ENCODE measurements around the gene LRRFIP1.
A peak's percentile ranks its signal among the peaks of the same experiment; 100 is the strongest.

LRRFIP1 gene

DNA sequence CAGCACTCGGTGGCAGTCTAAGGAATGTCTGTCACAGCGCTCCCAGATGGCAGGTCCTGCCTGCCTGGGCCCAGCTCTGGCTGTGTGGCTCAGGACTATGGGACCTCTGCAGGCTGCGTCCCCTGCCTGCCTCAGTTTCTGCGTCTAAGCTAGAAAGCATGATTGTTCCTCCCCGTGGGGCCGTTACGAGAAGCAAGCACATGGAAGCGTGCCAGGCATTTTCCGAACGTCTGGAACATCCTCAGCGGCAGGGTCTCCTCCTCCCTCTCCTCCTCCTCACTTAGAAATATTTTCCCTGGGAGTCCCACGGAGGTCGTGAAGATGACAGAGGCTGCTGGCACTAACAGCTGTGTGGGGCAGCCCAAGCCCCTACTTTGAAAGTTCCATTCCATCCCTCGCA lies 43.3 kb downstream of the LRRFIP1 start:
- Mint-ChIP-seq H3K27ac (peak overlapping the region; percentile 57), H3K36me3 (ENCODE audit: low read depth) (no peaks in the 10 kb centered on the region), H3K4me3 (peak overlapping the region; percentile 60), H3K4me1 (peaks cover 99% of the 10 kb centered on the region), H3K27me3 (ENCODE audit: low read depth, poor library complexity) (peaks cover 6% of the 10 kb centered on the region), H3K9me3 (no peaks in the 10 kb centered on the region)
- no peak for DNase-seq
- TF ChIP-seq, protein P1, sequence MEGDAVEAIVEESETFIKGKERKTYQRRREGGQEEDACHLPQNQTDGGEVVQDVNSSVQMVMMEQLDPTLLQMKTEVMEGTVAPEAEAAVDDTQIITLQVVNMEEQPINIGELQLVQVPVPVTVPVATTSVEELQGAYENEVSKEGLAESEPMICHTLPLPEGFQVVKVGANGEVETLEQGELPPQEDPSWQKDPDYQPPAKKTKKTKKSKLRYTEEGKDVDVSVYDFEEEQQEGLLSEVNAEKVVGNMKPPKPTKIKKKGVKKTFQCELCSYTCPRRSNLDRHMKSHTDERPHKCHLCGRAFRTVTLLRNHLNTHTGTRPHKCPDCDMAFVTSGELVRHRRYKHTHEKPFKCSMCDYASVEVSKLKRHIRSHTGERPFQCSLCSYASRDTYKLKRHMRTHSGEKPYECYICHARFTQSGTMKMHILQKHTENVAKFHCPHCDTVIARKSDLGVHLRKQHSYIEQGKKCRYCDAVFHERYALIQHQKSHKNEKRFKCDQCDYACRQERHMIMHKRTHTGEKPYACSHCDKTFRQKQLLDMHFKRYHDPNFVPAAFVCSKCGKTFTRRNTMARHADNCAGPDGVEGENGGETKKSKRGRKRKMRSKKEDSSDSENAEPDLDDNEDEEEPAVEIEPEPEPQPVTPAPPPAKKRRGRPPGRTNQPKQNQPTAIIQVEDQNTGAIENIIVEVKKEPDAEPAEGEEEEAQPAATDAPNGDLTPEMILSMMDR (IDR thresholded peaks at IDR 0.05), result no peak

DNA sequence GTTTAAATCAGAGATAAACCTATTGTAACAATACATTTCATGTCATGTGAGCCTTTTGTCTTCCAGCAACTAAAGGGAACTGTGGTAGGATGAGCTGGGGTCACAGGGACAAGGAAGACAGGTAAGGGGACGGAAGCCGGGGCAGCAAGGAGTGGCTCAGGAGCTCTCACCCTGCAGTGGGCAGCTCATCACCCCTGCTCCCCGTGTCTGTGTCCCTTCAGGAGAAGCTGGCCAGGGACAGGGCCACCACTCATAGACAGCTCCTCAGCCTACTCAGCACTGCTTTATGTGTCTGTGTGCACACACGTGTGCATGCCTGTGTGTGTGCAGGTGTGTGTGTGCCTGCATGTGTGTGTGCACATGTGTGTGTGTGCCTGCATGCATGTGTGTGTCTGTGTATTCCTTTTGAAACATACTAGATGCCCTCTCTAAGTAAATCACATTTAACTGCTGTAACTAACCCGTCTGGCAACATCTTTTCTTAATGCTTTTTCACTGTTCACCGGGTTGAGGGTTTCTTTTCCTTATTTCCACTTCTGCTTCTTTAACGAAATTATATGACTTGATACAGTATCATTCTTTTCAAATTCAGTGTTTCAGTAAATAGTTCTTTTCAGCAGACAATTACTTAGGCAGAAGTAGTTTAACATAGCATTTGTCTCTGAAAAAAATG lies 44.2 kb downstream of the LRRFIP1 start:
- Mint-ChIP-seq H3K4me3 (no peak overlapping the region), H3K27me3 (ENCODE audit: low read depth, poor library complexity) (peaks cover 6% of the 10 kb centered on the region), H3K9me3 (no peaks in the 10 kb centered on the region), H3K36me3 (ENCODE audit: low read depth) (no peaks in the 10 kb centered on the region), H3K4me1 (peaks cover 99% of the 10 kb centered on the region), H3K27ac (no peak overlapping the region)
- TF ChIP-seq, protein P1 (IDR thresholded peaks at IDR 0.05), result no peak
- no peak for DNase-seq

DNA sequence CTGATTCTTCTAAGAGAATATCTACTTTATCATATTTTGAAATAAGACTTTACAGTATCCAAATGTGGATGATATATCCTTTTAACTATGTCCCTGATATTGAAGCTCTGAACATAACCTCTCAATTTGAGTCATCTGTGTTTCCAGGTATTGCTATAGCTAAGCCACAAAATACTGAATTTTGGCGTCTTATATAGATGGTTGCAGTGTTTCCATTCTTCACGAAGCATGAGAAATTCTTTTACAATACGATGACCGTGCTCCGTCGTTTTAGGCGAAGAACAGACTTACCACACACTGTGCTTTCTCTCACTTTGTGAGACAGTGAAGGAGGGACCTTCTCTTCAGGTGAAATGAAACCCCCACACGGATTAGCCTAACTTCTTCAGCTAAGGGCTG lies 45.3 kb downstream of the LRRFIP1 start:
- H3K27me3 Mint-ChIP-seq (ENCODE audit: low read depth, poor library complexity), result peaks cover 6% of the 10 kb centered on the region
- TF ChIP-seq, protein P1 (IDR thresholded peaks at IDR 0.05), result no peak
- H3K4me1 Mint-ChIP-seq, result peaks cover 99% of the 10 kb centered on the region
- H3K4me3 Mint-ChIP-seq, result no peak overlapping the region
- no peaks in the 10 kb centered on the region for H3K36me3 Mint-ChIP-seq (ENCODE audit: low read depth)
- no peak overlapping the region for H3K27ac Mint-ChIP-seq
- DNase-seq, result no peak
- no peaks in the 10 kb centered on the region for H3K9me3 Mint-ChIP-seq

DNA sequence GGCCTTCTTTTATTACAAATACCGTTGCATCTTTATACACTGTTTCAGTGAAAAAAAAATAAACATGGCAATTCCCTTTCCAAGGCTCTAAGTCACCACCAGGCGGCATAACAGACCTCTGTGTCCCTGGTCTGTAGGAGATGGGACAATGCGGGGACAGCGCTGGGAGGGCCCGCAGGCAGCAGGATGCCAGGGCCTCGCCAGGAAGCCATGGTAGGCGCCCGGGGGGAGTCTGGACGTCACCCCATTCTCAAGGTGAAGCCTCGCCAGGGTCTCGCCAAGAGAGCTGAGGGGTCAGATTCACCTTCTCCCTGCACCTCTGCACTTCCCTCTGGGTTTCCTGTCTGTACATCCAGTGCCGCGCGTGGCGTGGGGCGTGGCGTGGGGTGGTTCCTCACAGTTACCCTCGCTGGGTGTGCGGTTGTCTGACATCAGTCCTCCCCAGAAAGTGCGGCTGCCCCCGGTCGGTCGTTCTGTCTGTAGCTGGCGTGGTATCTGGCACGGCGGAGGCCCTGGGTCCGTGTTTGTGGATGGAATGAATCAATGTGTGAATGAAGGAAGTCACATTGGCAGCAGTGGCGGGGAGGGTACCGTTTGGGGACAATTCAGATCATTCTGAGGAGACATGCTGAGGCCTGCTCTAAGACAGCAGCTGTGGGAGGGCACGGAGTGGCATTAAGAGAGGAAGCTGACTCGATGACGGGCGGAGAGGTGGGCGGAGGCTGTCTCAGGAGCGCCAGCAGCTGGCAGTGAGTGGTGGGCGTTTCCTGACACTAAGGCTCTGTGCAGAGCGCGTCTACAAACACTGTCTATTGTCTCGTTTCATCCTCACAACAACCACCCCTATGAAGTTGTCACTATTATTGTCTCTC lies 46.0 kb downstream of the LRRFIP1 start:
- Mint-ChIP-seq H3K27ac (peak overlapping the region; percentile 55), H3K27me3 (ENCODE audit: low read depth, poor library complexity) (peaks cover 3% of the 10 kb centered on the region), H3K4me3 (peak overlapping the region; percentile 59), H3K36me3 (ENCODE audit: low read depth) (no peaks in the 10 kb centered on the region), H3K9me3 (no peaks in the 10 kb centered on the region), H3K4me1 (peaks cover 98% of the 10 kb centered on the region)
- DNase-seq, result peak; percentile 48
- TF ChIP-seq, protein P1 (IDR thresholded peaks at IDR 0.05), result peak; percentile 62

DNA sequence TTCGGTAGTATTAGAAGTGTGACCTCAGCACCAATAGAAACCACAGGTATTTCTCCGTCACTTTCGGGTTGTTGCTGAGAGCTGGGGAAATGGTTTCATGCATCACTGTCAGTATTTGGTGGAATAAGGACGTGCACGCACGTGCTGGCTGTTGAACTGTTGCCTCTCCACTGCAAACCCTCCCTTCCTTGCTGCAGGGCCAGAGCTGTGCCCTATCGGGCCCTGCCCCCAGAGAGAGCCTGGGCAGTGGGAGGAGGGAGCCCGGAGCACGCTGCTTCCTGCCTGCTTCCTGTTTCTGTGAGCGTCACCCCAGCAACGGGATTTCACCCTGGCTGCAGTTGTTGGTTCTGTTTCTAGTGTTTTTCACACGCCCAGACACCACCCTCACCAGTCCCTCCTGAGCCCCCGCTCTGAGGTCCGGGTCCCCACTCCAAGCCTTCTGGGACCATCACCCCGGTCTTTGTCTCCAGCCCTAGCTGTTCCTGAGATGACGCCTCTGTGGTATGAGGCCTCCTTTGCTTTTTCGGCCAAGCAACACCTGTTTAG lies 47.4 kb downstream of the LRRFIP1 start:
- Mint-ChIP-seq H3K27ac (peak overlapping the region; percentile 96), H3K27me3 (ENCODE audit: low read depth, poor library complexity) (peaks cover 3% of the 10 kb centered on the region), H3K4me1 (peaks cover 83% of the 10 kb centered on the region), H3K9me3 (no peaks in the 10 kb centered on the region), H3K4me3 (peak overlapping the region; percentile 63), H3K36me3 (ENCODE audit: low read depth) (peaks cover 5% of the 10 kb centered on the region)
- DNase-seq, result peak; percentile 61
- TF ChIP-seq, protein P1 (IDR thresholded peaks at IDR 0.05), result no peak

All from nephron progenitor cell (in vitro differentiated cells).